Activated T-cell treated with anti-CD3 and anti-CD28 coated beads for 24 hours (primary cell): ENCODE data around the gene ATN1.

Experiments used
- DNase-seq: peaks from one replicate; pipeline ENCODE4 v3.0.0-alpha.2; 2020; ENCODE audit warnings: low read depth

Gene ATN1

GRCh38 chr12:6925540-6926279 is 2.0 kb upstream of the ATN1 start:
- DNase-seq, result no peak

- no peak for DNase-seq
Measured at GRCh38 chr12:6928022-6928702, 403 bp downstream of the ATN1 start.

GRCh38 chr12:6928703-6929407 is 1.1 kb downstream of the ATN1 start:
- DNase-seq, result no peak

GRCh38 chr12:6929466-6930452 is 2.0 kb downstream of the ATN1 start:
- DNase-seq, result no peak

GRCh38 chr12:6932766-6933165 is 5.0 kb downstream of the ATN1 start:
- DNase-seq, result no peak

GRCh38 chr12:6934110-6934509 is 6.4 kb downstream of the ATN1 start:
- DNase-seq, result no peak

GRCh38 chr12:6935371-6936193 is 7.8 kb downstream of the ATN1 start:
- DNase-seq, result no peak

GRCh38 chr12:6936194-6936635 is 8.5 kb downstream of the ATN1 start:
- no peak for DNase-seq

- DNase-seq, result no peak
Measured at GRCh38 chr12:6936636-6937480, 9.1 kb downstream of the ATN1 start.

- peak; percentile 90 for DNase-seq
Measured at GRCh38 chr12:6937481-6938352, 10.0 kb downstream of the ATN1 start.

- DNase-seq, result no peak
Measured at GRCh38 chr12:6938353-6939190, 10.8 kb downstream of the ATN1 start.

- DNase-seq, result no peak
Measured at GRCh38 chr12:6939191-6939540, 11.4 kb downstream of the ATN1 start.

GRCh38 chr12:6941267-6941666 is 13.5 kb downstream of the ATN1 start:
- no peak for DNase-seq

- DNase-seq, result no peak
Measured at GRCh38 chr12:6941782-6942181, 14.0 kb downstream of the ATN1 start.

- DNase-seq, result no peak
Measured at GRCh38 chr12:6942331-6942665, 14.5 kb downstream of the ATN1 start.

- no peak for DNase-seq
Measured at GRCh38 chr12:6943389-6943721, 15.6 kb downstream of the ATN1 start.

- DNase-seq, result peak; percentile 81
Measured at GRCh38 chr12:6943722-6944380, 16.1 kb downstream of the ATN1 start, which contains the start of the genes C12orf57 and RNU7-1. Gene C12orf57 (plus strand): TSS chr12:6944022. CDS start chr12:6944122, 100 bp downstream. Gene RNU7-1 (plus strand): TSS chr12:6943816.
